HG03159 (cell line): ENCODE measurements around the gene RBM42.
"Not testable (repeated sequence)": the region's sequence is repeated elsewhere in the genome, so short reads cannot be mapped to it uniquely, and the experiment has no call there.

Experiments
- ATAC-seq: cut with Tn5 transposase; IDR thresholded peaks from one replicate; pipeline ENCODE4 v1.9.1; 2021; ENCODE audit warnings: mild to moderate bottlenecking, moderate library complexity; ENCODE audit not compliant: unreplicated experiment

Gene RBM42

GRCh38 chr19:35628565-35629331 lies at the start of gene RBM42:
Gene RBM42 (plus strand): TSS chr19:35629036. CDS start chr19:35629154, 118 bp downstream.
- peak; percentile 95 for ATAC-seq

GRCh38 chr19:35582760-35583159 lies 46.1 kb upstream of the RBM42 start:
- no peak for ATAC-seq

DNA sequence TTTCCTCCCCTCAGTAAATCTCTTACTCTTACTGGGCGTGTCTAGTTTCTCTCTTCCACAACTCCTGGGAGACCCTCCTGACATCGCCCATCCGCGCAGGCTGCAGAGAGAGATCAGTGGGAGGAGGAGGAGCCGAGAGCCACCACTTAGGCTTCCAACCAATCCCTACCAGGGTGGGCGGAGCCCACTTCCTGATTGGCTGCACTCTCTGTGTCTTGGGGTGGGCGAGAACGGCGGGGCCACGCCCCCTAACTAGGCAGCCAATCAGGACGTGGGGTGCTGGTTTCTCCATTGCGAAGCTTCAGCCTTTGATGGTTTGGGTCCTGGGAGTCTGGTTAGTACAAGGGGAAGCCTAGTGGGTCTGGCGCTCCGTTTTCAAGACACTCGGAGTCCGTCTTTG lies 43.0 kb upstream of the RBM42 start, which contains the start of gene PMIS2:
Gene PMIS2 (plus strand): TSS at position 326 of the 400 bp plus-strand sequence. CDS start 87 bp downstream, outside the sequence.
- ATAC-seq, result no peak

- ATAC-seq, result no peak
Observed at GRCh38 chr19:35587321-35587720, 41.5 kb upstream of the RBM42 start.

DNA sequence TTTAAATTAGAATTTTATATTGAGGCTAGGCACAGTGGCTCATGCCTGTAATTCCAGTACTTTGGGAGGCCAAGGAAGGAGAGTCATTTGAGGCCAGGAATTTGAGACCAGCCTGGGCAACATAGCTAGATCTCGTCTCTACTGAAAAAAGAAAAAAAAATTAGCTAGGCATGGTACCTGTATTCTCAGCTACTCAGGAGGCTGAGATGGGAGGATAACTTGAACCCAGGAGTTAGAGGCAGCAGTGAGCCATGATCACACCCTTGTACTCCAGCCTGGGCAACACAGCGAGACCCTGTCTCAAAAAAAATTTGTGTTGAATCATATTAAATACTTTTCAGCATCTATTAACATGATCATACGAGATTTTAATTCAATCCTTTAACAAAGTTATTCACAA lies 38.0 kb upstream of the RBM42 start:
- ATAC-seq, result no peak

DNA sequence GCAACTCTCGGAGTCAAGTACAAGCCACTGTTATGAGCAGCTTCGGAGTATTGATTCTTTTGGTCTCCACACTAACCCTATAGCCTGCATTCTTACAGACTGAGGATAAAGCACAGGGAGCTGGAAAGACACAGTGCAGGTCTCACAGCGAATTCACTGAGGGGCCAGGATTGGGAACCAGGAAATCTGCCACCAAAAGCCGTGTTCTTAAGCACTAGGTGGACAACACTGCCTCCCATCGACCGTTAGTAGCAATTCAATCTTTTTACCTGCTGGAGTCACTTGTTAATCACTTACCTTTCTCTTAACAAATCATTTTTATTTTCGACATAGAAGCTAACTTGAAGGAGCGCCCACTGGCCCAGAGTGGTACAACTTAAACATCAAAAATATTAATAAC lies 36.6 kb upstream of the RBM42 start:
- no peak for ATAC-seq

DNA sequence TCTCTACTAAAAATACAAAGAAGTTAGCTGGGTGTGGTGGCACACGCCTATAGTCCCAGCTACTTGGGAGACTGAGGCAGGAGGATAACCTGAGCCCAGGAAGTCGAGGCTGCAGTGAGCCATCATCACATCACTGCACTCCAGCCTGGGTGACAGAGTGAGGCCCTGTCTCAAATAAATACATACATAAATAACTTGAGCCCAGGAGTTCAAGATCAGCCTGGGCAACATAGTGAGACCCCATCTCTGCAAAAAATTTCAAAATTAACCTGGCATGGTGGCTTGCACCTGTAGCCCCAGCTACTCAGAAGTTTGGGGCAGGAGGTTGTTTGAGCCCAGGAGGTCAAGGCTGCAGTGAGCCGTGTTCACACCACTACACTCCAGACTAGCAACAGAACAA lies 33.8 kb upstream of the RBM42 start:
- ATAC-seq, result not testable (repeated sequence)

GRCh38 chr19:35595928-35596327 lies 32.9 kb upstream of the RBM42 start:
- no peak for ATAC-seq

DNA sequence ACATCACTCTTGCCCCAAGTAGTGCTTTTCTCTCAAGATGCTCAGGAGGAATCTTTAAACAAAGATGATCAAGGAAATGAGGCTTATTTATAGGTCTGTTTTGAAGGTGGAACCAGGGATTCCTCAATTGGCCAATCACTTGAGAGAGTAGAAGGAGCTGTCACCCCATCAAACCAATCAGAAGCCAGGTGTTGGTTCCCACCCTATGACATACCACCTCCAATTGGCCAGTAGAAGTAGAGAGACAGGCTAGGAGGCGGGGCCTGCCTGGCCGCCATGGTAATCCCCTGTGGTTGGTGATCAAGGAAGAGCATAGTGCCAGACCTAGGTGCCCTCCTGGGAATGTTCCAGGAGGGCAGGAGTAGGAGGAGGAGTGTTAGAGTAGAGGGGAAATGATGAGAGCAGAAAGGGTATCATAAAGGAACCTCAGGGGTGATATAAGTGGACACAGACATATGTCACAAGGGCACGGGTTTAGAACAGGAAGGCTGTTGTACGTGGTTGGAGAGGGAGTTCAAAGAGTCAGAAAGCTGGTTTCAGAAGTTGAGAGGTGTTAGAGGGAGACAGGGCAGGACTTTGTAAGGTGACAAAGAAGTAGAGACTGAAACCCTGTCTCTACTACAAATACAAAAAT lies 32.4 kb upstream of the RBM42 start:
- ATAC-seq, result no peak

DNA sequence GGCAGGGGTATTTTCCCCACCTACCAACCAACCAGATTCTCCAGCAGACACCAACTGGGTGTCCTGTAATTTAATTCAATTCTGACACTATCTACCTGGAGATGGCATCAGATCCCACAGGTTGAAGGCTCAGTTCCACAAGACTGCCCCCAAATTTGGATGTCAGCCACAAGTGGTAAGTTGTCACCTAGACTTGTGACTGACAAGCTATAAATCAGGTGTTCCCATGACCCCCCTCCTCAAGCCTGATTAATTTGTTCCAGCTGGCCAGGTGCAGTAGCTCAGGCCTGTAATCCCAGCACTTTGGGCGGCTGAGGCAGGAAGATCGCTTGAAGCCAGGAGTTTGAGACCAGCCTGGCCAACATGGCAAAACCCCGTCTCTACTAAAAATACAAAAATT lies 26.9 kb upstream of the RBM42 start:
- ATAC-seq, result no peak

DNA sequence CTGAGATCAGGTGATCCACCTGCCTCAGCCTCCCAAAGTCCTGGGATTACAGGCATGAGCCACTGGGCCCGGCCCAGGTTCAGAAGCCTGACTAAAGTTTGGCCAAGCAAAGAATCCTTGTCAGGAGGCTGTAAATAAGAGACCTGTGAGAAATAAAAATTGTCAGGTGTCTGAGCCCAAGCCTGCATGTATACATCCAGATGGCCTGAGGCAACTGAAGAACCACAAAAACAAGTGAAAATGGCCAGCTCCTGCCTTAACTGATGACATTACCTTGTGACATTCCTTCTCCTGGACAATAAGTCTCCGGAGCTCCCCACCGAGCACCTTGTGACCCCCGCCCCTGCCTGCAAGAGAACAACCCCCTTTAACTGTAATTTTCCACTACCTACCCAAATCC lies 24.4 kb upstream of the RBM42 start:
- not testable (repeated sequence) for ATAC-seq

GRCh38 chr19:35607170-35607569 lies 21.7 kb upstream of the RBM42 start:
- not testable (repeated sequence) for ATAC-seq

- no peak for ATAC-seq
Observed at GRCh38 chr19:35607661-35608060, 21.2 kb upstream of the RBM42 start.

DNA sequence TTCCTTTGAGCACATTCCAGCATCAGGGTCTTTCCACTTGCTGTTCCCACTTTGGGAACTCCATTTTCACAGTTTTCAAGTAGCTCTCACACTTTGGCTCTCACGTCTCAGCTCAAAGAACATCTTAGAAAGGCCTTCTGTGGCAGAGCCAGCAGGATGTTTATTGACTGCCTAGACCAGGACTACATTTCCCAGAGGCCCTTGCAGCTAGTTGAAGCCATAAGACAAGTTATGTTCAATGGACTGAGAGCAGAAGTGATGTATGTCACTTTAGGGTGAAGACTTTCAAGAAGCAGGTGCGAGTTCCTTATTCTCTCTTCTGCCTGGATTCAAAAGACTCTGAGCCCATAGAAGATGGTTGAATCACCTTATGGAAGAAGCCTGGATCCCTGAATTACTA lies 20.6 kb upstream of the RBM42 start:
- no peak for ATAC-seq

DNA sequence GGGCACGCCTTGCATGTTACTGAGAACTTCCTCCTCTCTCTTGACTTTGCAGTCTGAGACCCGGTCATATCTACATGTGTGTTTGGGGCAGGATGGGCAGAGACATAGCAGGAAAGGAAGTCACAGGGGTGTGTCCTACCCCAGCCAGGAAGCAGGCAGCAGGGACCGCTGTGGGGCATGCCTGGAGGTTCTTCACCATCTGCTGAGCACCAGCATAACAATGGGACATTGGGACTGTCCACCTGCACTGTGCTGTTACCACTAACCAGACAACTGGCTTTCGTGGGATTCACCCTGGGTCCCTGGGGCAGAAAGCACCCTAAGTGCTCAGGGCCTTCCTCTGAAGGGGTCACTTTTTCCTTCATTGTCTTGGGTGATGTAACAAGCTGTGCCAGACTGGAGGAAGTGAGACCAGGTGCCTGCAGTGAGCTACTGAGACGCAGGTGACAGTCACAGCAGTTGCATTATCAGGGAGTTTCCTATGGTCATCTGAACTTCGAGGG lies 18.9 kb upstream of the RBM42 start:
- ATAC-seq, result no peak

DNA sequence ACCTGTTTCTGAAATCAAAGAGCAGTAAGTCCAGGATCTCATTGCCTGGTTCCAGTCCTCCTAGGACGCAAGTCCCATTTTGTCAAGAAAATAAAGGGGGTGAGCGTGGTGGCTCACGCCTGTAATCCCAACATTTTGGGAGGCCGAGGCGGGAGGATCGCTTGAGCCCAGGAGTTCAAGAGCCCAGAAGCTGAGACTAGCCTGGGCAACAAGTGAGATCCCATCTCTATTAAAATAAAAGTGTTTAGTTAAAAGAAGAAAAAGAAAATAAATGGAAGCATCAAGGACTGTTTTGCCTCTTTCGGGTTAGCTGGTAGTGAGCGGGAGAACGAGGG lies 16.6 kb upstream of the RBM42 start:
- ATAC-seq, result no peak

- ATAC-seq, result peak; percentile 66
Observed at GRCh38 chr19:35612559-35613321, 16.1 kb upstream of the RBM42 start, which contains the start of gene HAUS5. Gene HAUS5 (plus strand): TSS chr19:35612735. CDS start chr19:35612795, 60 bp downstream.

DNA sequence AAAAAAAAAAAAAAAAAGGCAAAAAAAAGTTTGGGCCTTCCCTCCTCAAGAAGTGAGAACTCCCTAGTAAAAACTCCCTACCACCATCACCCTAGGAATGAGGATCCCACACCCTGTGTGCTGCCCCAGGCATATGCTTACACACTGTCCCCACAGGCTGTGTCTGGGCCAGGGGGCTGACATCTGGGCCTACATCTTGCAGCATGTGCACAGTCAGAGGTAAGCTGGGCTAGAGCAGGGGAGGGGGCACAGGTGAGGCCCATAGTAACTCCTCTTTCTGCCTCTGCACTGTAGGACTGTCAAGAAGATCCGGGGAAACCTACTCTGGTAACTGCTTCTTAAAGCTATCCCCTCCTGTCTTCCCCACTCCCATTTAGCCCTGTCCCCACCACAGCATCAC lies 15.3 kb upstream of the RBM42 start:
- ATAC-seq, result no peak

- ATAC-seq, result no peak
Observed at GRCh38 chr19:35615036-35615435, 13.8 kb upstream of the RBM42 start.

DNA sequence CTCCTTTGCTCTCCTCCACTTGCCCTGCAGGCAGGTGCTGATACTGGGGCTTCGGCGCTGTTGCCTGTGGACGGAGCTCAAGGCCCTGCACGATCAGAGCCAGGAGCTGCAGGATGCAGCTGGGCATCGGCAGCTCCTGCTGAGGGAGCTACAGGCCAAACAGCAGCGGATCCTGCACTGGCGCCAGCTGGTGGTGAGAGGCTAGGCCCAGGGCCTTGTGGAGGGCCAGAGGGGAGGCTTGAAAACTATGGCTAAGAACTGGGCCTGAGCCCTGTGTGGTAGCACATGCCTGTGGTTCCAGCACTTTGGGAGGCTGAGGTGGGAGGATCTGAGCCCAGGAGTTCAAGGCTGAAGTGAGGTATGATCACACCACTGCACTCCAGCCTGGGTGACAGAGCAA lies 10.0 kb upstream of the RBM42 start:
- ATAC-seq, result no peak

DNA sequence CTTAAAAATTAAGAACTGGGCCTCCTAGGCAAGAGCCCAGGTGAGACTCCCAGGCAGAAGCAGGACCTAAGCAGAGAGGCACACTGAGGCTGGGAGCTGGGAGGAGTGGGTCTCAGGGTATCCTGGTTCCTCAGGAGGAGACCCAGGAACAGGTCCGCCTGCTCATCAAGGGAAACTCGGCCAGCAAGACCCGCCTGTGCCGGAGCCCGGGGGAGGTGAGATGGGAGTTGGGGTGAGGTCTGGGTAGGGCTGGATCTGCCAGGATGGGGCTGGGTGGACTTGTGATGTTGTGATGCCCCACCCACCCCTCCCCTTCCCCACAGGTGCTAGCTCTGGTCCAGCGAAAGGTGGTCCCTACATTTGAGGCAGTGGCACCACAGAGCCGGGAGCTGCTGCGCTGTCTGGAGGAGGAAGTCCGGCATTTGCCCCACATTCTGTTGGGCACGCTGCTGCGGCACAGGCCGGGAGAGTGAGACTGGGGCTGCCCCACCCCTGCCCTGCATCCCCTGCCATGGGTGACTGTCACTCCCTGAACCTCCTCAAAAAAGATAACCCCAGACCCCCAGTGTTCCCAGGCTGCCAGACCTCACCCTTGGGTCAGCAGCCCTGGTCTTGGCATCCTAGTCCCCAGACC lies 9.4 kb upstream of the RBM42 start:
- ATAC-seq, result no peak
